ENCODE results near the gene PLCL1.
"Not testable (repeated sequence)": the region's sequence is repeated elsewhere in the genome, so short reads cannot be mapped to it uniquely, and the experiment has no call there.

The PLCL1 gene

DNA sequence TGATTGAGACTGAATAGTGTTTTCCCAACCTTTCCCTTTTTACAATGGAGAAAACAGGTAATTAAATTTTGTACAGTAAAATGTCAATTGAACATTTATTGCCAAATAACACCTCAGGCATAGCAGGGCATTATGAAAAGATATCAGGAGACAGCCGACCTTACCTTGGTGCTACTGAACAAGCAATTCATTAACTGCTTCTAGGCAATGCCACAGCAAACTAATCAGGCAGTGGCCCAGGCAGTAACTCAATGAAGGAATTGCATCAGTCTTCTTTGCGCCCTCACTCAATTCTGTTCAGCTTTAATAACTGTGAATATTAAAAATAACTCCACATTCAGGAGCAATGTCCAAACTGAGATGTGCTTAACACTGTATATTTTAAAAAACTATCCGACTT lies 6.1 kb downstream of the PLCL1 start:
- DNase-seq: no peak

DNA sequence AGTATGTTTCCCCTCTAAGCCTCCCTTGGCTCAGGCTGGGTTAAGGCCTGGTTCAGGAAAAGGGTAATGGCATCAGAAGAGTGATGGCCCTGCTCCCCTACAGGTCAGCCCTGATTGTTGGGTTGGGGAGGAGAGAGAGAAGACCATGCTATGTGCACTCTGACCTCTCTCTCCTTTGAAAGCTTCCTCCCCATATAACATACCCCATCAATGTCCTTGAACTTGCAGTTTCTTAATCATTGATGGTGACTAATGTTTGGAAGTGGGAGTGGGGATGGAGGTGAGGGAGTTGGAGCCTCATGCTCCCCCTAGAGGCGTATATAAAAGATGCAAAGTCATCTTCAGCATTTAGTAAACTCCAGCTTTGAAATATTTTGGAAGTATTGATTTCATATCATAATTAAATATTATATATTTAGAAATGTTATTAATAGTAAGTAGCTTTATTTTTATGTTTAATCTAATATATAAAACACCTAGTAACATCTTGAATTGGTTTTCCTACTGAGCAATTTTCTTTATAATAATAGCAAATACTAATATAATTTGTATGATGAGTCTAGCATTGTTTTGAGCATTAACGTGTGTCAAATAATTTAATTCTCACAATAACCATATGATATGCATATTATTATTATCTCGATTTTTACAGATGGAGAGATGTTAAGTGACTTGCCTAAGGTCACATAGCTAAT lies 8.8 kb downstream of the PLCL1 start:
- no peak for DNase-seq

DNA sequence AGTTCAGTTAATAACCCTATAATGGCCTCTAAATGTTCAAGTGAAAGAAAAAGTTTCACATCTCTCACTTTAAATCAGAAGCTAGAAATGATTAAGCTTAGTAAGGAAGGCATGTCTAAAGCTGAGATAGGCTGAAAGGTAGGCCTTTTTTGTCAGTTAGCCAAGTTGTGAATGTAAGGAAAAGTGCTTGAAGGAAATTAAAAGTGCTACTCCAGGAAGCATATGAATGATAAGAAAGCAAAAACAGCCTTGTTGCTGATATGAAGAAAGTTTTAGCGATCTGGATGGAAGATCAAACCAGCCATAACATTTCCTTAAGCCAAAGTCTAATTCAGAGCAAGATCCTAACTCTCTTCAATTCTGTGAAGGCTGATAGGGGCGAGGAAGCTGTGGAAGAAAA lies 10.1 kb downstream of the PLCL1 start:
- no peak for DNase-seq

DNA sequence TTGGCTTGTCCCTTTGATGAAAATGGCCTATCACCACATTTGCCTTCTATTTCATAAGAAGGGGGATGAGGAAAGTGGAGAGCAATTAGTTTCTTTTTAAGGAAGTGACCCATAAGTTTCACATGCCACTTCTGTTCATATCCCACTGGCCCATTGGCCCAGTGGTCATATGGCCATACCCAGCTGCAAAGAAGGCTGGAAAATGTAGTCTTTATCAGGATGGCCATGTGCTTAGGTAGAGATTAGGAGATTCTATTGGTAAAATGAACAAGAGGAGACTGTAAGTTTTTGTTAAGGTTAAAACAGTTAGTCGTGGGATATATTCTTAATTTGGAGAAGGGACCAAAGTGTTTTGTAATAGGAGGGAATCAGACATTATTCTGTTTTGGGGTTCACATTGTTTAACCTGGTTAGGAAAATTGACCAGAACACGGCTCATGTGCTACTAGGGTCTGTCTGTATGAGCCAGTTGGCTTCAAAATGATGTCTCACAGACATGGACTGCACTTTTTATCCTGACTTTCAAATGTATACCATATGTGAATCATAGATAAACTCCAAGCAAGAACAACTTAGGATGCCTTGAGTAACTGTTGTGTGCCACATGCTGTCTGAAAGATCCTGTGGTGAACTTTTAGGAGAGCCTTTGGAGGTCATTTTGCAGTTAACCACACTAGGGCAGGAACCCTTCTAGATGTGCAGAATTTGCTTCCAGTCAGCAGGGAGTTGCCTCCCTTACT lies 17.3 kb downstream of the PLCL1 start:
- DNase-seq: no peak

DNA sequence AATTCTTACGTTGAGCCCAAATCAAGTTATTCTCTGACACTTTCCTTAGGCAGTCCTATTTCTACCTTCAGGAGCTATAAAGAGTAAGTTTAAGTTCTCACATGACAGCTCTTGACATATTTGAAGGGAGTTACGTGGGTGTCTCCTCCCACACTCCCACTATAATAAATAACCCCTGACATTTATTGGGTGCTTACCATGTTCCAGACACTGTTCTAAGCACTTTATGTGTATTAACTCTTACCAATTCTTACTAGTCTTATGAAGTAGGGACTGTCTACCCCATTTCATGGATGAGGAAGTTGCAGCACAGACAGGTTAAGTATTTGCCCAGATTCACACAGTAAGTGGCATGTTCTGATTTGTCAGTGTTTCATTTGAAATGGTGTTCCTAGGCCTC lies 17.9 kb downstream of the PLCL1 start:
- DNase-seq: no peak

DNA sequence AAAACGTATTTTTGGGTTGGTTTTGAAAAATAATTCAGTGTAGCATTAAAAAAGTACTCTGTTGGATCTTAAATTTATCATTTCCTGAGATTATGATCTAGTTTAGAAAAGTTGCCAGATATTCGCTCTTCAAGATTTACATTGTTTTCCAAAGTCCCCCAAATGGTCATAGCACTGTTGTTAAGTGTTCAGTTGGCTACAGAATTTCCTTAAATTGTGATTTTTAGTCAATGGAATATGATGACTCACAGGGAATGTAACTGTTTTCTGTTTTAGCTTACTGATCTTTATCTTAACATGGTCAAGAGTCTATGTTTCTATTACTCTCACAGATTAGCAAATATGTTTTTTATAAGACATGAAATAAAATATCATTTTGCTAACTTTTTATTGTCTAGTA lies 23.2 kb downstream of the PLCL1 start:
- no peak for DNase-seq

DNA sequence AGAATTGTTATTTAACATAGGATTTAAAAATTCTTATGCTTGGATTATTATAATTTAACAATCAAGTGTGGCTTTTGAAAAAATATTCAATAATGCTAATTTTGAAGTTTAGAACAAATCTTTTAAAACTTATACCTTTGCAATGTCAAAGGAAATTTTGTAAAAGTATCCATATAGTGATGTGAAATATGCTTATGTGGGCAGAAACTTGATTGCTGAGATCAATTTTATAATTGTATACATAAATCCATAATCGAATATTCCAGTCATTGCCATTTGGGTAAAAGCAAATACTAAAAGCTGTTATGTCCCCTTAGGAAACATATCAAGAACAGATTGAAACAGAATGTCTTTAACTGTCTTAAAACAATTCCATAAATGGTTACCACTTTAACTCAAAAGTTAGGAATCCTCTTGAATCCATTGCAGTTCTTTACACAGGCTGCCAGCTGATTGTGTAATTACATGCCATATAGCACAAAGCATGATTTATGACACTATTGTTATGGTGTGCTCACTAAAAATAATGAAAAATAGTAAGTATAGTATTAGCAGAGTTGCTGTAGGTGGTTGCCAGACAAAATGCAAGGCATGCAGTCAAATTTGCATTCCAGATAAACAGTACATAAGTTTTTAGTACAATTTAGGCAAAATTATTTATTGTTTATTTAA lies 24.2 kb downstream of the PLCL1 start:
- DNase-seq: no peak

DNA sequence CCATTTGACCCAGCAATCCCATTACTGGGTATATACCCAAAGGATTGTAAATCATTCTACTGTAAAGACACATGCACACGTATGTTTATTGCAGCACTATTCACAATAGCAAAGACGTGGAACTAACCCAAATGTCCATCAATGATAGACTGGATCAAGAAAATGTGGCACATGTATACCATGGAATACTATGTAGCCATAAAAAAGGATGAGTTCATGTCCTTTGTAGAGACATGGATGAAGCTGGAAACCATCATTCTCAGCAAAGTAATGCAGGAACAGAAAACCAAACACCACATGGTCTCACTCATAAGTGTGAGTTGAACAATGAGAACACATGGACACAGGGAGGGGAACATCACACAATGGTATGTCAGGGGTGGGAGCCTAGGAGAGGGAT lies 30.4 kb downstream of the PLCL1 start:
- not testable (repeated sequence) for DNase-seq

DNA sequence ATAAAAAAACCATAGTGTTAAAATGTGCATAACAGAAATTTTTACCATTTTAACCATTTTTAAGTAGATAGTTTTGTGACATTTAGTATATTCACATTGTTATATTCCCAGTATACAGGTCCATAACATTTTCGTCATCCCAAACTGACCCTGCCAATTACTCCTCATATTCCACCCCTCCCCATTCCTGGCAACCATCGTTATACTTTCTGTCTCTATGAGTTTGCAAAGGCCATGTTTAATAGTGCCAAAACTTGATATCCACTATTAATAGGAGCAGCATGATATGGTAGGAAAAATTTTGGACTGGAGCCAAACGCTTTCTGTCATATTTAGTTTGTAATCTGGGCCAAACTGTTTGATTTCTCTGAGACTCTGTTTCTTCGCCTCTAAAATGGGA lies 30.9 kb downstream of the PLCL1 start:
- no peak for DNase-seq

DNA sequence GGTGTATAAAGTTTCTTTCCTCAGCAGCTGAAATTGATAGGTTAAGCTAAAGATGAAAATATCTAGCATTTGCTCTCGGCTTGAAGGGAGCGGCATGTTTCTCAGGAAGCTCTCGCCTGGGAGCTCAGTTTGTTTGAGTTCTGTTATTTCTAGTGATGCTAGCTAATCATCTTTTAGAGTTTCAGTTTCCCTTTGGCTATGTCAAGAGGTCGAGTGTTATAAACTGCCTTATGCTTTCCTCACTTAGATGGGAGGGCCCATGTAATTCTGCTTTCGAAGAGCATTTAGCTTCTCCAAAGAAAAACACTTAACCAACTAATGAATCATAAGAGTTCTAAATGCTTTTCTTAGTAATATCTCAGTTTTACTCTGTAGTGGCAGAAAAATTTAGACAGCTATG lies 33.6 kb downstream of the PLCL1 start:
- DNase-seq: no peak

DNA sequence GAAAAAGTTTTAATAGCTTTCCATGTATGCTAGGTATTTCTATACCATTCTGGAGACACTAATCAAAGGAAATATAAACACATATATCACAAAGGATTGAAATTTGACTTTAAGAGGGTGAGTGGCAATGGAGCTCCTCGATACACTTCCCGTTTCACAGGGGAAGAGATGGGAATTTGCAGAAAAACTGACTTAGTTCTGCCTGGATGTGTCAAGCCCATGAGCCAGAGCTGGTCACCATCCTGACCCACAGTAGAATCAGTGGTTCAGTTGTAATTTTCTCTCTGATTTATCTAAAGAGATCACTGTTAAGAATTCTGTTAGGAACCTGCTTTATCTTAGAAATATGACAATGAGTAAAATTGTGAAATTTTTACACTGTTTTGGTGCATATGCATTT lies 34.2 kb downstream of the PLCL1 start:
- no peak for DNase-seq

DNA sequence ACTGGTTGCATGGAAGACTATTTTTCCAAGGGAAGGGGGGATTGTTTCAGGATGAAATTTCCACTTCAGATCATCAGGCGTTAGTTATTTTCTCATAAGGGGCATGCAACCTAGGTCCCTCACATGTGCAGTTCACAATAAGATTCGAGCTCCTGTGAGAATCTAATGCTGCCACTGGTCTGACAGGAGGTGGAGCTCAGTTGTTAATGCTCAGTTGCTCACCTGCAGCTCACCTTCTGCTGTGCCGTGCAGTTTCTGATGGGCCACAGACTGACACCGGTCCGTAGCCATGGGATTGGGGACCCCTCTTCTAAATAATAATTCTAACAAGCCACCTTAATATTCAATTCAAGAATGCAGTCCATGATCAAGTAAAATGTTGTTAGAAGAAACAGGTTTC lies 34.9 kb downstream of the PLCL1 start:
- no peak for DNase-seq

DNA sequence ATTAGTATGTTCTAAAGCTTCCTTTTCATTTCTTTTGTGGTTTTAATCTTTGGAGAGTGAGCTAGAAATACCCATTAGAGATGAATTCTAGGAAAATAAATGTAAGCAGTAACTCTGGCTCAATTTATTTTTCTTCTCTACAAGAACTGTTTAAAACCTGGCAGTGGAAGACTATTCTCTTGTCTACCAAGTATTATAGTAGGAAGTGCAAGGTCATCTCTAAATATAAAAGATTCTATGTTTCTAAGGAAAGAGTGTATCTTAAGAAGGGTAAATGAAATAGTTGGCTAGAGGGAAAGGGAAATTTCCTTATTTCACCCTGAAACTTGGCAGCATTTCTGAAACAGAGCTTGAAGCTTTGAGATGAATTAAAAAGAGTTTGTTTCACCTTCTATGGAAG lies 35.5 kb downstream of the PLCL1 start:
- no peak for DNase-seq

DNA sequence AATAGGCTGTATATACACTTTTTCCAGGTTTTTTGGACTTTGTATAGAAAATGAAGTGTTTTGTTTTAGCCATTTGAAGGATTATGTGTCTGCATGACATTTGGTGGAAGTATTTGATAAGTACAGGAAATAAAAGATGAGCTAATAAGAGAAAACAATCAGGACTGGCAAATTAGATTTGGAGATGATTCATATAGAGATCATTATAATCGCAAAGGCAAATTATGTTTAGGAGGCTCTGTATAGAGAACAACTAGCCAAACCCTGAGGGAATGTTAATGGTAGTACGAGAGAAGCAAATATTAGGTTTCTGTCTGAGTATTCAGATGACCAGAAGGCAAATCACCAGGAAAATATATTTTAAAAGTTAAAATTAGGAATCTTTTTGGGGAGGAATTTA lies 41.7 kb downstream of the PLCL1 start:
- DNase-seq: no peak

DNA sequence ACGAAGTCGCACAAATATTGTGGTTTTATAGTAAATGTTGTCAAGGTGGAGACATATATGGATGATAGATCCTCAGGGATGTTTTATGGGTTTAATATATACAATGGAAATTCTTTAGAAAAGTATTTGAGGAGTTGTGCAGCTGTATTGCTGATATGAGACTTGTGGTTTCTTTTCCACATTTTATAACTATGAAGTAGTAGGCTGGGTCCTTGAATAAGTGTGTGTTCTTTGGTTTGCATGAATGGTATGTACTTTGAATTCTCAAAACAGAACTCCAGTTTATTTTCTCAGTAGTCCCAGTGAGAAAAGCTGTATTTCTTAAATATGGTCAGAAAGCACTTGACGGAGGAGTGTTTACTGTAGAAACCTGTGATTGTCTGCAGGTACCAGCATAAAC lies 42.4 kb downstream of the PLCL1 start:
- DNase-seq: no peak

DNA sequence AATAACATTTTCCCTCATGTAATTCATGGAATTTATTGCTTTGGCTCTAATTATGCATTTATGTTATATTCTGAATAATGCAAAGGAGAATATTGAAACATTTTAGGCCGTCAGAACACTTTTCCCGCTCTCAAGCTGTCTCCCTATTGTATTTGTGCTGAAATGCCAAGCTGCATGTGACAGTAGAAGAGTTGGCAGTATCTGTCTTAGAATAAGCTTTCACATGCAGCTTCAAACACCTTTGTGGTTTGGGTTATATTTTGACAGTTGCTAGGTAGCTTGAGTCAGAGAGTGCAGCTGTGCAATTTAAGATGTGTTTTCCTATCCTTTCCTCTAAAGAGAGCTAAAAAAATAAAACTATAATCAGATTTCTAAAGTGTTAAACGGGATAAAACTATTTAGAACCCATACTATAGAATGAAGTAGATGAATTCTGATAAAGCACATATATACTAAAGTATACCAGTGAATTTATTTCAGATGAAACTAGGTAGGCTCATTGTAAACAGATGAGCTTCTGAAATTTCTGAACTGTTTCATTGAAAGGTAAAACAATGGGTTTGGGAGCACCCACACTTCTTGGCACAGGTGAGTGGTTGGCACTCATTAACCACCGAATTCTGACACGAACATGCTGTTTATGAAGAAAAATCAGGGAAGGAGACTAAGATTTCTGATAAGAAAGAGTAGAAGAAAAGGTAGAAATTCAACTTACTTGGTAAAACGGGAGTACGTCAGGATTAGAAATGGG lies 43.4 kb downstream of the PLCL1 start:
- no peak for DNase-seq

DNA sequence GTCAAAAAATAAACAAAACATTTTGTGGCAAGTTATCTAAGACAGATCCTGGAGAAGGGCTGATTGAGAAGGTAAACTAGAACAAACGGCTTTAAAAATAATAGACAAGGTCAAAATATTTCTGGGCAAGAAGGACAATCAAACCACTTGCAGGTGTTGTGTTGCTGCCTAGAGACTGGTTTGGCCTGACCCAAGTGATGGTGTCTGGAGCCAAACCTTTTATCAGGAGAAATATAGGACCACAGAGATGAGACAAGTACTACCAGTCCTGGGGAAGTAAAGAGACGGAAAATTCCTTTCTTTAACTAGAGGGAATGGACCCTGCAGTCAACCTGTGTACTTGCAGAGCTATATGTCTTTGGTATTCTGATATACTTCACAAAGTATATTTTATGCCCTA lies 44.2 kb downstream of the PLCL1 start:
- DNase-seq: no peak

DNA sequence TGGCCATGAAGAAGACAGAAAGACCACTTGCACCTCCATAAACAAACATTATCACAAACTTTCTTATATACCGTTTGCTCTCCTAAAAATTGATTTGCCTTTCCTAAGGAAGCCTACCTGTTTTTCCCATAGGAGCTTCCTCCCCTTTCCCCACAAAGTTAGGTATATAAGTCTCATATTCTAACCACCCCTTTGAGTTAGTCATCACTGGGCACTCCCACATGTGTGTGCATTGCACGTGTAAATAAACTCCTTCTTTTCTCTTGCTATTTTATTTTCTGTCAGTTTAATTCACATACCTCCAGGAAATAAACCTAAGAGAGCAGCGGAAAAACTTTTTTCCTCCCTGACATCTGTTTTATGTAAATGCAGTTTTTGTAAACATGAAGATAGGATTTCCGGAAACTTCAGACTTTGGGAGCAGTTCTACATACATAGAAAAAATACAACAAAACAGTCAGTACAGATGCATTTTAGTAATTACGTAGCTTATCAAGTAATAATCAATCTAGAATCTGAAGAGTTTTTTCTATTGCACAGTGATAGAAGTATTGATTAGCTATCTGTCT lies 46.6 kb downstream of the PLCL1 start:
- no peak for DNase-seq

DNA sequence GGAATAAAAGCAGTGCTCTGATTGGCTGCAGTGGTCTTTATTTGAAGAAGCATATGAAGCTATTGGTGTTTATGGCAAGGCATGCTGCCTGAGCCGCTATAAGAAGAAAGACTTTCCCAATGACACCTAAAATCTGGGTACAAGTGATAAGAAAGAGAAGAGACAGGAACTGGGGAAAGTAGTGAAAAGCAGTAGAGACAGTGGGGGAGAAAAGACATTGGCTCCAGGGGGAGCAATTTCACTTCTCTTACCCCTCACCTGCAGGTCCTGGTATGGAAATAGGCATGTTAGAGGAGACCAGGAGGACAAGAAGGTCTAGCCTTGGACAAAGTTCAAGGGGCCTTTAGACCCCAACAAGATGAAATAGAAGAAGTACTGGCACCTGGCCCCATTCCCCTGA lies 47.1 kb downstream of the PLCL1 start:
- no peak for DNase-seq

DNA sequence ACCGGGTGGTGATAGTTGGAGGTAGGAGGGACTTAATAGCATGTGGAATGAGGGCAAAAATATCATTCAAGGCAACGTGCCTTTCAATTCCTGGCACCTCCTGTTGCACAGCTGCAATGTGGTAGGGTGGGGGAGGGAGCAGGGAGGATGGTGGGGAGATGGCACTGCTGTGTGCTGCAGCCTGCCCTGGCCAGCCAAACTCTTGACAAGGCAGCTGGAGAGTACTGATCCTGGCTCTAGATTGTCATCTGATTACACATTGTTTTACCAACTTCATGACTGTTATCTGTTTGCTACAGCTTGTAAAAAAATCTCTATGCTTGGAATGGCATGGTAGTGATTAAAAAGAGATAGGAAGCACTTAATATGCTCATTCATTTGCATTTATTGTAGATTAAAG lies 47.7 kb downstream of the PLCL1 start:
- DNase-seq: no peak

DNA sequence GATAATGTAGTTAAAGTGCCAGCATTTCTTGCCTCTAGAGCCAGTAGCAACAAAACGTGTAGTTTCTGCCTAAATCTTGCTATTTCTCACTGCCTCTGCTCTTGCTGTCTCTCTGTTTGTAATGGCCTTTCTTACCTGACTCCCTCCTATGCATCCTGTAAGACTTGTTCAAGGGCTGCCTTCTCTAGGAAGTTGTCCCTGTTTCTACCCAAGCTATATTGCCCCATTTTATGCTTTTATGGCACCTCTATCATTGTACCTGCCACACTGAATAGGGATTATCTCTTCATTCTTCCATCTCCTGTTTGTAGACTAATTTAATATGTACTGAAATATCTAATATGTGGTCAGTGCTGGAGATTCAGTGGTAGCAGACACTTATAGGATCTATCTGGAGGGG lies 49.2 kb downstream of the PLCL1 start:
- DNase-seq: no peak

DNA sequence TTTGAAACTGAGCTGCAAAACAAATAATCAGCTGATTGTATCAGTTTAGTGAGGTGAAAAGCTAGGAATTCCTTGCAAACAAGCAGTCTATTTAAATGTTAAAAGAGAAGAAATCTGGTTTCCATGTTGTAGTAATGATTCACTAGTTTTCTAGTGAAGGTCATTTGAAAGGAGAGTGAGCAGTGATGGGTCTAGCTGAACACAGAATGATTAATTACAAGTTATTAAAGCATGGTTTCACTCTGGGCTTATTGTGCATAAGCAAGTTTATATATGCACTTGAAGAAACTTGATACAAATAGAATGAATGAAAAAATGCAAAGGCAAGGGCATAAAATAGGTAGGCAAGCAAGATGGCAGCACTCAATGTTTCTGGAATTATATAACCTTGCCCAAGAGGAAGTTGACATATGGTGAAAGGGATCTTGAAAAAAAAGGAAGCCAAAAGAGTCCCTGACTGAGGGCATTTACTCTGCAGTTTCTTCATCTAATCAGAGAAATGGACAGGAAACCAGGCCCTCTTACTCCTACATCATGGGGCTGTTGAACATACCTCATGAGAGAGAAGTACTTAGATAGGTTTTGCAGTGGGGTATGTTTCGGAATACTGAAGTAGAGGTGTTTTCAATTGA lies 53.2 kb downstream of the PLCL1 start:
- no peak for DNase-seq

All from CD4-positive, alpha-beta T cell treated with Interferon gamma for 1 hour (primary cell).